CD1c-positive myeloid dendritic cell (primary cell): Measurements from ENCODE around the gene PRM3.

Source experiments
- DNase-seq: peaks from one replicate; pipeline ENCODE4 v3.0.0-alpha.2; 2016; ENCODE audit errors: extremely low spot score

Gene PRM3

GRCh38 chr16:11245222-11245737, 28.1 kb downstream of the PRM3 start:
- DNase-seq, result no peak

DNA sequence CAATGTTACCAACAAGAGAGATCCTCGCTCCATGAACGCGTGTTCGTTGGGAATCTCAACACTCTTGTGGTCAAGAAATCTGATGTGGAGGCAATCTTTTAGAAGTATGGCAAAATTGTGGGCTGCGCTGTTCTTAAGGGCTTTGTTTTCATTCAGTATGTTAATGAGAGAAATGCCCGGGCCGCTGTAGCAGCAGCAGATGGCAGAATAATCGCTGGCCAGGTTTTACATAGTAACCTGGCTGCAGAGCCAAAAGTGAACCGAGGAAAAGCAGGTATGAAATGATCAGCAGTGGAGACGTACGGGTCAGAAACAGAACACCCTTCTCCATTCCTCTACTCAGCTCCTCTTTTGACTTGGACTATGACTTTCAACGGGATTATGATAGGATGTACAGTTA, 30.8 kb downstream of the PRM3 start:
- no peak for DNase-seq

DNA sequence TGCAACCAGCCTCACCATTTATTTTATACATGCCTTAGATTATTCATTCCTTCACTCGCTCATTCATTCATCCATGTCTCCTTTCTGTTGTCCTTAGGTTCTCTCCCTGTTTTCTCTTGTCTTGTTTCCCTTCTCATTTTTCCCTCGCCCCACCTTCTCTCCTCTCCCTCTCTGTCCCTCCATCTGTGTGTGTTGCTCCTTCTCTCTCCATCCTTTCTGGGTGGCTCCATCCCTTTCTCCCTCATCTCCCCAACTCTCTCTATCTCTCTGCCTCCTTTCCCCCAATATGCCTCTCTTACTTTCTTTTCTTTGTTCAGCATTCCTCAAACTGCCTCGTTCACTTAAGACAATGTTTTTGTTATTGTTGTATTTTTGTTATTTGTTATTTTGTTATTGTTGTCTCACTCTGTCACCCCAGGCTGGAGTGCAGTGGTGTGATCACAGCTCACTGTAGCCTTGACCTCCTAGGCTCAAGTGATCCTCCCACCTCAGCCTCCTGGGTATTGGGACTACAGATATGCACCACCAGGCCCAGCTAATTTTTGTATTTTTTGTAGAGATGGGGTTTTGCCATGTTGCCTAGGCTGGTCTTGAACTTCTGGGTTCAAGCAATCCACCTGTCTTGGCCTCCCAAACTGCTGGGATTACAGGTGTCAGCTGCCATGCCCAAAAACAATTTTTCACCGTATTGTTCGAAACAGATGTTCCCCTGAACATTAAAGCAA, 31.8 kb downstream of the PRM3 start:
- no peak for DNase-seq

- DNase-seq, result no peak
Measured at GRCh38 chr16:11240636-11241473, 32.6 kb downstream of the PRM3 start.

DNA sequence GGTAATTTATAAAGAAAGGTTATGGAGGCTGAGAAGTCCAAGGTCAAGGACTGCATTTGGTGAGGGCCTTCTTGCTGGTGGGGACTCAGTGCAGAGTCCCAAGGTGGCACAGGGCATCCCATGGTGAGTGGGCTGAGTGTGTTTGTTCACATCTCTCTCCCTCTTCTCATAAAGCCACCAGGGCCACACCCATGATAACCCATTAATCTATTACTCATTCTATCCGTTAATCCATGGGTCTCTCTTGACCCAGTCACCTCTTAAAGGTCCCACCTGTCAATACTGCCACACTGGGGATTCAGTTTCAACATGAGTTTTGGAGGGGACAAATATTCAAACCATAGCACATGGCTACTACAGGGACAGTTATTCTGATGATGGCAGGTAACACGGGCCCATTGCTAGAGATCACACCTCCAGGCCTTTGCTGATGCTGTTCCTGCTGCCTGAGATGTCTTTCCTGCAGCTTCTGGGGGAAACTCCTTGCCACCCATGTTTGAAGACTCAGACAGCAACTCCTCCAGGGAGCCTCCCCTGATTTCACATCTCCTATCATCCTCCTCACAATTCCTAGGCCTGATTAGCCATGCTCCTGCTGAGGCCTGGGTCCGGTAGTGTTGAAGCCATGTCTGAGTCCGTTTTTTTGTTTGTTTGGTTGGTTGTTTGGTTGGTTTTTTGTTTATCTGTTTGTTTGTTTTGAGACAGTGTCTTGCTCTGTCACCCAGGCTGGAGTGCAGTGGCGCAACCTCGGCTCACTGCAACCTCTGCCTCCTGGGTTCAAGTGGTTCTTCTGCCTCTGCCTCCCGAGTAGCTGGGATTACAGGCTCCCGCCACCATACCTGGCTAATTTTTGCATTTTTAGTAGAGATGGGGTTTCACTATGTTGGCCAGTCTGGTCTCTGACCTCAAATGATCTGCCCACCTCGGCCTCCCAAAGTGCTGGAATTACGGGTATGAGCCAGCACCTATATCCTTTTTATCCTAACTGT, 33.5 kb downstream of the PRM3 start:
- no peak for DNase-seq

DNA sequence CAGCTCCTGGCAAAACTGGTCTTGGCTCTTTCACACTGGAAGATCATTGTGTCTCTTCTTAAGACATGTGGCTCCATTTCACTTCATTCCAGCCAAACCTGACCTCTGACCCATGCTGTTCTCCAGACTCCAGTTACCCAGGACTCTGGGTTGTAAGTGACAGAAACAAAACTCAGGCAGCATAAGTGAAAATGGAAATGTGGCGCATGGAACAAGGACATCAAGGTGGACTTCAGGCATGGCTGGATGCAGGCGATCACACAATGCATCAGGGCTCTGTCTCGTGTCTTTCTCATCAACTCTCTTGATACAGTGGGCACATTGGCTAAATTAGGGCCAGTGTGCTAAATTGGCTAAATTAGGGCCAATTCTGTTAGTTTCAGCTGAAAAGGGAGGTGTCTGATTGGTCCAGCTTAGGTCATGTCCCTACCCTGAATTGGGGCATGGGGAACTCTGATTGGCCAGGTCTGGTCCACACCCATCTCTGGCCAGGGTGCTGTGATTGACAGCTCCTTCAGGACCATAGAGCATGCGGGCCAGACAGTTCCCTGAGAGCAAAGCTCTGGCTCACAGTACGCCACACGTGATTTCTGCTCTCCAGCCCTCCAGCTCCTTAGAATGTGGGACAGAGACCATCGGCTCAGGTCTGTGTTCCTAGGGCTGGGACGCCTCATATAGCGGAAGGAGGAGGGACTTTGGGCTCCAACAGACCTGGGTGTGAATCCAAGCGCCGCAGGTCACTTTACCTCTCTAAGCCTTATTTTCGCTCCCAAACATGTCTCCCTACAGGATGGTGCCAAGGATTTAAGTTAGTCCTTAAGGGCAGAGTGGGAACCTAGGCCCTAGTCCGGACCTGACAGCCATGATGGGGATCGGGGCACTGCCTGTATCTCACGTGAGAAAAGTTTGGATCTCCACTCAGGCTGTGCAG, 34.9 kb downstream of the PRM3 start:
- DNase-seq, result no peak

DNA sequence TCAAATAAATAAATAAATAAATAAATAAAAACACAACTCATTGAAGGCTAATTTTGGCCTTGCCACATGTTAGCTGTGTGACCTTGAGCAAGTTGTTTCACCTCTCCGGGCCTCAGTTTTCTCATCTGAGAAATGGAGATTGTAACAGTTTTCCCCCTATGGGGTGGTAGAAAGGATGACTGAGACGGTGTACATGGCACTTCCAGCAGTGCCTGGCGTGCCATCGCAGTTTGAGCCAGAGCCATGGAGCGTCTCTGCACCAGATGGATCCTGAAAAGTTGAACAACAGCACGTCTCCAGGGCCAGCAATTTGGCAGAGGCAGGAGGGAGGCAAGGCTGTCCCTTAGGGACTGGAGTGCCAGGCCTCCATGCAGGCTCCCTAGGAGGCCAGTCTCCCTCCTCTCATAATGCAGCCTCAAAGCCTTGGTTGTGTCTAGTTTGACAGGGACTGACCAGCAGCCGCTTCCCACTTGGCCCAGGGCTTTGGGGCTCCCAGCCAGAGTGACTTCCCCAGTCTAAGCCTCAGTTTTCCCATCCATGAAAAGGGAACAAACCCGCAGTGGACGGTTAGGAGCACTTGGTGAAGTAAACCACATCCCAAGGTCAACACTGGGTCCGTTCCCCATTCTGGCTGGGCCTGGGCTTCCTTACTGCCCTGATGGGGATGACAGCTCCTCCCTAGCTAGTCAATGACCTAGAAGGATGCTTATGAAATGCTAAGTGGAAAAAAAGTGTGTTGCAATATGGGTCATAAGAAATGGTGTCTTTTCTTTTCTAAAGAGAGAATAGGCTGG, 36.8 kb downstream of the PRM3 start:
- DNase-seq, result peak; percentile 81

GRCh38 chr16:11235703-11235991, 37.8 kb downstream of the PRM3 start:
- no peak for DNase-seq

GRCh38 chr16:11234884-11235702, 38.3 kb downstream of the PRM3 start:
- peak; percentile 28 for DNase-seq

DNA sequence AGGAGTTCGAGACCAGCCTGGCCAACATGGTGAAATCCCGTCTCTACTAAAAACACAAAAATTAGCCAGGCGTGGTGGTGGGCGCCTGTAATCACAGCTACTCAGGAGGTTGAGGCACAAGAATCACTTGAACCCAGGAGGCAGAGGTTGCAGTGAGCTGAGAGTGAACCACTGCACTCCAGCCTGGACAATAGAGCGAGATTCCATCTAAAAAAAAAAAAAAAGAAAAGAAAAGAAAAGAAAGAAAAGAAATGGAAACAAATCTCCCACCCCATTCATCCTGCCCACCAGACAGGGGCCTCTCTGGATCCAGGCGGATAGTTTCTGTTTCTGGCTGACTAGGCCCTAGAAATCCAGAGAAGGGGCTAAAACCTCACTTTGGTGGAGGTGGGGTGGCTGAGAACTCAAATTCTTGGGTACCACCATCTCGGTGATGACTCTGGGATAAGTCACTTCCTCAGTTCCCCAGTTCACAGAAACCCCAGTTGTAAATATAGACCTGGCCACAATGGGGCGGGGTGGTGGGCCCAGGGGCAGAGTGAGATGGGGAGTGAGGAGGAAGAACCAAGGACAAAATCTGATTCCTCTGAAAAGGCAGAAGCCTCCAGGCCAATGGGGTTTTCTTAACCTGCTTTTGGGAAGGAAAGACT, 39.6 kb downstream of the PRM3 start:
- DNase-seq, result peak; percentile 28

- peak; percentile 75 for DNase-seq
Measured at GRCh38 chr16:11232852-11233726, 40.3 kb downstream of the PRM3 start.

GRCh38 chr16:11232302-11232851, 41.1 kb downstream of the PRM3 start:
- DNase-seq, result no peak

GRCh38 chr16:11231367-11231970, 42.0 kb downstream of the PRM3 start:
- DNase-seq, result no peak

- no peak for DNase-seq
Measured at GRCh38 chr16:11229906-11230305, 43.5 kb downstream of the PRM3 start.

GRCh38 chr16:11229432-11229831, 44.0 kb downstream of the PRM3 start:
- no peak for DNase-seq

DNA sequence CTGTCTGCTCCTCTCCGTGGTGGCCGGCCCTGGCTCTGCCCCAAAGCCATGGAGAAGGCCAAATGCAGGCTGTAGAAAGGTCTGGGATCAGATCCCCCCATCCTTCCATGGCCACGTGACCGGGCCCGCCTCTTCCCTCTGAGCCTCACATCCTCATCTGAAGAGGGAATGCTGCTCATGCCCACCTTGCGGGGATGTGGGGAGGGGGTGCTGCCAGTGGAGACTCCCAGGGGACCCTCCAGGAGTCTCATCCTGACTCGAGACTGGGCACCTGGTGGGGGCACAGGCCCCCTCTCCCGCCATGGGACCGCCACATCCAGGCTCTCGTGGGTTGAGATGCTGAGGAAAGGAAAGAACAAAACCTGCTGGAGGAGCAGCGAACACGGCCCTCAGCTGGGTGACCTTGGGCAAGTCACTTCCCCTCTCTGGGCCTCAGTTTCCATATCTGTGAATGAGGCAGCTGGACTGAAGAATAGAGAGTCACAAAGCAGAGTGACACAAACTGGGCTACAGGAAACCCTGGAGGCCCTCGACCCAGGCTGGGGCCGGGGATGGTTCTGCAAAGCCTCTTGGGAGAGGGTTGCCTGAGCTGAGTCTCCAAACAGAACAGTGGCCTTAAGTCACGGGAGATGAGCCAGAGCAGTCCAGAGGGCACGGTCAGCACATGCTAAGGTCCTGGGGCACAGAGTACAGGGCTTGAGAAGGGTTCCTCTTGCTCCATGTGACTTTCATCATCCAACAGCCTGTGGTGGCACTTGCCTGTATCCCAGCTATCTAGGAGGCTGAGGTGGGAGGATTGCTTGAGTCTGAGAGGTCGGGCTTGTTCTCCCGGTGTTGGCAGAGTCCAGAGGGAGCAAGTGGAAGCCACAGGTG, 47.5 kb downstream of the PRM3 start:
- DNase-seq, result no peak
